ENCODE results near the gene PKIG. TPM values are rescaled to one million over a fixed set of nuclear protein-coding genes. Genes with fewer than 3 reads are reported as not detected.
A peak's percentile ranks its signal among the peaks of the same experiment; 100 is the strongest.

Gene PKIG
- total and polyA plus RNA-seq, 2 donors (not counting 3 experiments of a cell fraction or from before 2014, with no cell fraction given) = 135 to 167 TPM

DNA sequence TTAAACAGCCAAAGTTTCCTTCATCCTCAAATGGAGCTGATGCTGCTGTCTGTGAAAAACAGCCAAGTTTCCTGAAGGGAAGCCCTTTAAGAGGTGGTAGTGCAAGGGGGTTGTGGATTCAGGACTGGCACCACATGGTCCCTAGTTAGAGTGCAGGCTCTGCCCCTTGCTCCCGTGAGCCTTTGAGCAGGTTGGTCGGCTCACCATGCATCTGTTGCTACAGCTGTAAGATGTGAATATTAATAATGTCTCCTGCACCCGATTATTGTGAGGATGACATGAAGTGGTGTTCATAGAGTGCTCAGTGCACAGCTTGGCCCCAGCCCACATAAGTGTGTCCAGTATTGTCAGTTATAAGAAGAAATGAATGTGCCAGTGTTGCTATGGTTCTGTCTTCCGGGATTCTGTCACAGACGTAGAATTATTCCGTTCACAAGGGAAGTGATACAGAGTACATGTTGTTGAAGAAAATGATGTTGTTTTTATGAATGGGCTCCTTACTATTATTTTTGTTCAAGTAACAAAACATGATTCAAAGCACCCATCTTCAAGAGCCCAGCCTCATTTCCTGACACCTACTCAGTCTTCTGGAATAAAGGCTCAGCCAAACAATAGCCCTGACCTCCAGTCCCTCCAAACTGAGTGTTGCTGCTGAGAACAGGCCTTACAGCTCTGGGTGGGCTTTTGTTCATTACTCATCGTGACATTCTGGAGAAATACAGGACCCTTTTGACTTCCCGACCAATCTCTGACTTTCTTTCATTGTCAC lies 2.9 kb upstream of the PKIG start:
- Histone ChIP-seq H3K9me1 (replicated peaks; ENCODE audit: control insufficient read depth, extremely low read depth, insufficient read depth, low read length) (no peaks in the 10 kb centered on the region), H3K27ac (ENCODE audit: insufficient read depth, low read depth, low read length) (peak overlapping the region; percentile 96), H3K4me1 (ENCODE audit: control insufficient read depth, extremely low read depth, insufficient read depth, low read length) (peaks cover 63% of the 10 kb centered on the region), H3K9me3 (replicated peaks; ENCODE audit: control insufficient read depth, insufficient read depth, low read length) (no peaks in the 10 kb centered on the region), H3K36me3 (ENCODE audit: control insufficient read depth in 2 of 2, extremely low read depth in 1 of 2, insufficient read depth in 2 of 2, low read length in 2 of 2) (no peaks in the 10 kb centered on the region), H3K9ac (replicated peaks; ENCODE audit: extremely low read depth, insufficient read depth, low read length) (peak overlapping the region; percentile 53), H2AFZ (ENCODE audit: low read depth, low read length) (no peak overlapping the region), H4K20me1 (replicated peaks; ENCODE audit: control insufficient read depth, extremely low read depth, insufficient read depth, low read length) (no peaks in the 10 kb centered on the region), H3K27me3 (ENCODE audit: control insufficient read depth in 2 of 2, insufficient read depth in 2 of 2, low read length in 2 of 2) (no peaks in the 10 kb centered on the region), H3K79me2 (ENCODE audit: control insufficient read depth, insufficient read depth, low read length) (peaks cover 40% of the 10 kb centered on the region), H3K4me2 (ENCODE audit: insufficient read depth, low read length) (peak overlapping the region; percentile 67), H3K4me3 (replicated peaks in 1 of 3; ENCODE audit: insufficient read depth in 1 of 3, low read depth in 1 of 3, low read length in 3 of 3) (no peak overlapping the region)
- DNase-seq (ENCODE audit: low read depth, low spot score) = peak; percentile 93
- TF ChIP-seq GATA2 (IDR thresholded peaks at IDR 0.05; ENCODE audit: insufficient read depth, insufficient read length, low read depth, low read length) = peak; percentile 10
- TF ChIP-seq JUN (IDR thresholded peaks at IDR 0.05; ENCODE audit: borderline replicate concordance, insufficient read depth, insufficient read length, low read depth) = peak; percentile 35
- peak; percentile 67 for TF ChIP-seq POLR2AphosphoS5 (IDR thresholded peaks at IDR 0.05; ENCODE audit: insufficient read depth, low read depth, low read length)
- no peak for TF ChIP-seq EZH2 (IDR thresholded peaks at IDR 0.05; ENCODE audit: borderline replicate concordance, low read depth, low read length, severe bottlenecking)
- TF ChIP-seq, protein P1, sequence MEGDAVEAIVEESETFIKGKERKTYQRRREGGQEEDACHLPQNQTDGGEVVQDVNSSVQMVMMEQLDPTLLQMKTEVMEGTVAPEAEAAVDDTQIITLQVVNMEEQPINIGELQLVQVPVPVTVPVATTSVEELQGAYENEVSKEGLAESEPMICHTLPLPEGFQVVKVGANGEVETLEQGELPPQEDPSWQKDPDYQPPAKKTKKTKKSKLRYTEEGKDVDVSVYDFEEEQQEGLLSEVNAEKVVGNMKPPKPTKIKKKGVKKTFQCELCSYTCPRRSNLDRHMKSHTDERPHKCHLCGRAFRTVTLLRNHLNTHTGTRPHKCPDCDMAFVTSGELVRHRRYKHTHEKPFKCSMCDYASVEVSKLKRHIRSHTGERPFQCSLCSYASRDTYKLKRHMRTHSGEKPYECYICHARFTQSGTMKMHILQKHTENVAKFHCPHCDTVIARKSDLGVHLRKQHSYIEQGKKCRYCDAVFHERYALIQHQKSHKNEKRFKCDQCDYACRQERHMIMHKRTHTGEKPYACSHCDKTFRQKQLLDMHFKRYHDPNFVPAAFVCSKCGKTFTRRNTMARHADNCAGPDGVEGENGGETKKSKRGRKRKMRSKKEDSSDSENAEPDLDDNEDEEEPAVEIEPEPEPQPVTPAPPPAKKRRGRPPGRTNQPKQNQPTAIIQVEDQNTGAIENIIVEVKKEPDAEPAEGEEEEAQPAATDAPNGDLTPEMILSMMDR (IDR thresholded peaks at IDR 0.05; ENCODE audit: extremely low read depth in 1 of 2, insufficient read depth in 1 of 2, low read depth in 1 of 2, low read length in 2 of 2) = no peak
- TF ChIP-seq POLR2A (IDR thresholded peaks at IDR 0.05; ENCODE audit: low read depth, low read length) = no peak
- TF ChIP-seq FOS (IDR thresholded peaks at IDR 0.05; ENCODE audit: borderline replicate concordance, insufficient read depth, low read length) = peak; percentile 60
- TF ChIP-seq MYC (IDR thresholded peaks at IDR 0.05; ENCODE audit: low read depth, low read length) = no peak
- ChIA-PET CTCF (interaction anchor here (0.9 to 1.6 kb wide), 4 partner anchors 13 to 106 kb away, joined by 4 to 5 read pairs (median 4); no protein-coding TSS in a partner anchor), POLR2A (no interaction called here)
- FAIRE-seq = peak; percentile 96
- intact Hi-C loops (cut with micrococcal nuclease) (no loop called here), dilution Hi-C loops (cut with MboI; ENCODE audit: extremely low pct_ligation_motif_present, low sequenced_read_pairs) (no loop called here)
- no TSS peak for BruUV-seq (replicated peaks)
